OCI-M2 (cell line): Measurements from ENCODE around the gene CFH.
"Not testable (repeated sequence)": the region's sequence is repeated elsewhere in the genome, so short reads cannot be mapped to it uniquely, and the experiment has no call there.

Source experiments
- DNase-seq: peaks from one replicate; lab custom pipeline; 2025; ENCODE audit not compliant: unreplicated experiment; lab: John Stamatoyannopoulos, UW

The CFH gene

DNA sequence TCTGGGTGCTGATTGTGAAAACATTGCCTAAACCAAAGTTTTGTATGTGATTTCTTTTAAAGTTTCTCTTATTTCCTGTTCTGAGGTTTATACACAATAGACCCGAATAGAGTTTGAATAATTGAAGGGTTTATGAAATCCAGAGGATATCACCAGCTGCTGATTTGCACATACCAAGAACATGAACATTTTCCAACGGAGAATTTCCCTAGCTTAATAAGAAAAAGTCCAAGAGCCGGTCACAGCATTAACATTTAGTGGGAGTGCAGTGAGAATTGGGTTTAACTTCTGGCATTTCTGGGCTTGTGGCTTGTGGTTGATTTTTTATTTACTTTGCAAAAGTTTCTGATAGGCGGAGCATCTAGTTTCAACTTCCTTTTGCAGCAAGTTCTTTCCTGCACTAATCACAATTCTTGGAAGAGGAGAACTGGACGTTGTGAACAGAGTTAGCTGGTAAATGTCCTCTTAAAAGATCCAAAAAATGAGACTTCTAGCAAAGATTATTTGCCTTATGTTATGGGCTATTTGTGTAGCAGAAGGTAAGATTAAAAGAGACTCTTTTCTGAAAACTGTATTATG lies at the start of gene CFH:
TSS of gene CFH (plus strand) at position 407 of the 579 bp plus-strand sequence. CDS start at position 482, 75 bp downstream.
- DNase-seq = peak; percentile 12

DNA sequence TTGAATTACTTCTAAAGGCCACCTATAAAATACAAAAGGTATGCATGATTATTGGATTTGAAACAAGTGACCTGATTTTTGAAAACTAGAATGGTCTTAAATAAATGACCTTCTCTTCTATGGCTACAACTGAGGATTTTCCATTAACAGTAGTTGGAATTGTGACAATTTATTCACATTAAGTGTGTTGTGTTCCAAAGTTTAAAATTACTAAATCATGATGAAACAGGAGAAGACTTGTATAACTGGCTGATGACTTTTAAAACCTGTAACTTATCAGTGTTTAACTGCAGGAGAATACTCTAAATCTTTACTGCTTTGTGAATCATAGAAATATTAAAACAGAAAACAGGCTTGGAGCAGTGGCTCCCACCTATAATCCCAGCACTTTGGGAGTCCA lies 48.2 kb upstream of the CFH start:
- no peak for DNase-seq

DNA sequence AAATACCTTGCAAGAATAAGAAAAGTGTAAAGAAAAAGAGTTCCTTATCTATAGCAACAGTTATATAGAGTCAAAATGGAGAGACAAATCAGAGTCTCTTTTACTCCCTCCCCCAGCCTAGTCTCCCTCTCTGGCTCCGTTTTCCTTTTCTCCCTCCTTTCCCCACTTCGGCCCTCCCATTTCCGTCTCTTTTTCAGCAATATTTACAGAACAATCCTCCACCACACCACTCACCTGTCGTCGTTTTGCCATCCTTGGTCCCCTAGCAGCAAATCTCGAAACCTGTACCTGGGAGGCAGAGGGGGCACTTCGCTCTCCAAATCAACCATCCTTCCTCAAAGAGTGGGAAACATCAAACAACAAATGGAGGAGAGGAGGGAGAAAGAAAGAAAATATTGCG lies 43.9 kb upstream of the CFH start:
- DNase-seq = no peak

DNA sequence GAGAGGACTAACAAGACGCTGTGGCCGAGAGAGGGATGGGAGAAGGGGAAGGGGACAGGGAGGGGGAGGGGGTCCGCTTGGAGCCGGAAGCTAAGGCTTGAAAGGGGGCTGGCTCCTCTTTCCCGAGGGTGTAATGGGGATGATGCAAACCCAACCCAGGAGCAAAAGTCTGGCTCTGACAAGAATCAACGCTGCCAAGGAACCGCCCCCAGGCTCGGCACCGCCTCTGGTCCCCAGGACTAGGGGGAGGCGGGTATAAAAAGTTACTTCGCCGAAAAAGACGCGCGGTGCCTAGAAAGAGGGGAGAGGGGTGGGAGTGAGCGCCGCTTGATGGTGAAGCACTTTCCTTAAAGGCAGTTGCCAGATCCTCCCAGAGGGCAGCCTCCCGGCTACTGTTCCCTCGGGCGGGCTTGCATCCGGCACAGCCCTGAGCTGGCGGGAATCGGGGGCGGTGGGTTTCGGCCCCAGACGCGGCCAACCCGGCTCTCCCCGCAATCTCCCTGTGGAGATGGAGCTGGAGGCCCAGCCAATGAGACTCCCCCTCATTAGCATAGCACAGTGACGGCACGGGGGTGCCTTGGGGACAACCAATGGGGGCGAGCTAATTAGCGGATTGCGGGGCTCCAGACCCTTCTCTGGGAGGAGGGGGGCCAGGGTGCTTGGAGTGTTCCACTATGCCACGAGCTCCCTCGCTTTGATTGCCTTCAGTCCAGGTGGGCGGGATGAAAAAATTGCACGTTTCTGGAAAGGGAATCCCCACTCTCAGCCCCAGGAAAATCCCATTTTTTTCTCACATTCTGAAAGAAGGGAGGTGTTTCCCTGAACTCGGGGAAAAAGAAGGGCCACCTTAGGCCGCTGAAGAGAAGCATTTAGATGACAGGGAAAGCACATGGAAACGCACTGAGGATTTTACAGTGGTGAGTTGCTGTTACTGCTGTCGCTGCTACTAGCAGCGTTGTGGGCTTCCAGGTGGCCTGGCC lies 43.2 kb upstream of the CFH start, which contains the start of gene KCNT2:
TSS of gene KCNT2 (minus strand) at position 51 of the 980 bp plus-strand sequence. CDS start 131 bp downstream, outside the sequence.
- DNase-seq = peak; percentile 50

DNA sequence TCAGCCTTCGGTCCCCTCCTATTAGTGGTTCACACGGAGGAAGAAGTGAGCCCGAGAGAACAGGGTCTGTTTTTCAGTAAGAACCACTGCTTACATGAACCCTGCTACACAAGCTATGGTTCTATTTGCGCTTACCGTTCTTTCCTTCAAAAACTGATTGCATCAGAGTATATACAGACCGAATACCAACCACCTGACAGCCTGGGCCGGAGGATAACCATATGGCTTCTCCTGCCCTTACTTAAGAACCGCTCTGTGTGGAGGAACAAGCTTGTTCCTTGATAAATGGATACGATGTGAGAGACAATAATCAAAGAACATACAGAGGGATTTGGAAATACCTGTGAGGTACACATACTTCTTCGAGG lies 42.5 kb upstream of the CFH start:
- no peak for DNase-seq

DNA sequence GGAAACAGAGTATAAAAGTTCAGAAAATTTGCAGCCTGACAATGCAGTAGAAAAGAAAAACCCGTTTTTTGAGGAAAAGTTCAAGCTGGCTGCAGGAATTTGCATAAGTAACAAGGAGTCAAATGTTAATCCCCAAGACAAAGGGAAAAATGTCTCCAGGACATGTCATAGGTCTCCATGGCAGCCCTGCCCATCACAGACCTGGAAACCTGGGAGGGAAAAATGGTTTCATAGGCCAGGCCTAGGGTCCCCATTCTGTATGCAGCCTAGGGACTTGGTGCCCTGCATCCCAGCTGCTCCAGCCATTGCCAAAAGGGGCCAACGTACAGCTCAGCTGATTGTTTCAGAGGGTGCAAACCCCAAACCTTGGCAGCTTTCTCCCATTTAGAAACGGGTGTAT lies 40.0 kb upstream of the CFH start:
- no peak for DNase-seq

DNA sequence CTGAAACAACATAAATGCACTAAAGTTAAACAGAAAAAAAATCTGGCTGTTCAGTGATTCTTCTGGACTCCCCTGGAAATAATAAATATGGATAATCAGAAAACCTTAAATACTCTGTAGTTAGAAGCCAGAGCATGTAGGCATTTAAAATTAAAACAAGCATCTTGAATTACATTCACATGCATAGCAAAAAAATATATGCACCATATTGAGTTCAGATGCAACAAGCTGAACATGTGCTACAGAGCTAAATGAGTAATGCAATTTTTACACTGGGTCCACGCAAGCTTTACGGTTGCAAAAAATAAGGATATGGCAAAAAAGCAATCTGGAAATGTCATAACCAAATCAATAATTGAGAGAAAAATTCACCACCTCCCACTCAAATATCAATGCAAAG lies 32.1 kb upstream of the CFH start:
- DNase-seq = no peak

DNA sequence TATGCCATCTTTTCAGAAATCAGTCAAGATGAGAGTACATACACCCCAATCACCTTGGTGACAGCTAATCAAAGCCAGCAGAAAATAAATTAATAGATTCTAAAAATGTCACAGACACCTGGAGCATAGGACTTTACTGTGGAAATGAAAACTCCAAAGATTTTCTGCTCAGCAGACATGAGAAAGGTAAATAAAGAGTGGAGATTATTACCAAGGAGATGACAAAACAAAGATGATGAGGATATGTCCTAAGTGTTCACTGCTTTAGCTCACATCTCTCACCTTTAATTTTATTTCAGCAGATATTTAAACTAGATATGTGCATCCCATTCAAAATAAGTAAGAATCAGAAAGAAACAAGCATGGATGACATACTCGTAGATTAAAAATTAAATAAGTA lies 28.8 kb upstream of the CFH start:
- no peak for DNase-seq

DNA sequence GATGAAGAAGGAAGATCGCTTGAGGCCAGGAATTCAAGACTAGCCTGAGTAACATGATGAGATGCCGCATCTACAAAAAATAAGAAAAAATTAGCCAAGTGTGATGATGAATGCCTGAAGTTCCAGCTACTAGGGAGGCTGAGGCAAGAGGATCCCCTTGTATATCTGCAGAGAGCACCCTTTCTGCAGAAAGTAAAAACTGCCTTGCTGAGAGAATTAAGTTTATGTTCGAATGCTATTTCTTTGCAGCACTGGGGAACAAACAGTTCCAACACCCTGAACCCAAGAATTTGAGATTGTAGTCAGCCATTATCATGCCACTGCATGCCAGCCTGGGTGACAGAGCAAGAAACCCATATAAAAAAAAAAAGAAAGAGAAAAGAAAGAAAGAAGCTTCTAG lies 23.0 kb upstream of the CFH start:
- DNase-seq = no peak

DNA sequence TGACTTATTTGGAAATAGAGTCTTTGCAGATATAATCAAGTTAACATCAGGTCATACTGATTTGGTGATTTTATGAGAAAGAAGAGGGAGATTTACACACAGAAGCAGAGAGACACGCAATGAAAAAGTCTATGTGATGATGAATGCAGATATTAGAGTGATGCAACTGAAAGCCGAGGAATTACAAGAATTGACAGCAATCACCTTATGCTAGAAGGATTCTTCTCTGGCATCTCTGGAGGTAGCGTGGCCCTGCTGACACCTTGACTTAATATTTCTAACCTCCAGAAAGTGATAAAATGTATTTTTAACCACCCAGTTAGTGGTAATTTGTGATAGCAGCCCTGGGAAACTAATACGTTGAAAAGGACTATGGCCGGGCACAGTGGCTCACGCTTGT lies 14.2 kb upstream of the CFH start:
- DNase-seq = no peak

DNA sequence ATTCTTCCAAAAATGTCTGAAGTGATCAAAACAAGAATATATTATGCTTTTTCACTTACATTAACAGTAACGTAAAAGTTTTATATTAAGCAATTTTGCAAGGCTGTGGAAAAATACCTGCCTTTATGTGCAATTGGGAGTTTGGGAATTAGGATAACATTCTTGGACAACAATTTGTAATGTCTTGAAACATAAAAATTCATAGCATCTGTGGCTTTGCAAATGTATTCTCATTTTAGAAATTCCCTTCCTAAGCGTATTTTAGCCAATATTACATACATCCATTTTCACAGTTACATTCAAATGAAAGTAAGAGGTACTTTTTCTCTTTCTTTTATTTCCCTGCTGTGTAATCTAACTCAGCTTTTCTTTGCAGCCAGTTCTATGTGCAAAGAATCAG lies 13.4 kb upstream of the CFH start:
- DNase-seq = no peak

DNA sequence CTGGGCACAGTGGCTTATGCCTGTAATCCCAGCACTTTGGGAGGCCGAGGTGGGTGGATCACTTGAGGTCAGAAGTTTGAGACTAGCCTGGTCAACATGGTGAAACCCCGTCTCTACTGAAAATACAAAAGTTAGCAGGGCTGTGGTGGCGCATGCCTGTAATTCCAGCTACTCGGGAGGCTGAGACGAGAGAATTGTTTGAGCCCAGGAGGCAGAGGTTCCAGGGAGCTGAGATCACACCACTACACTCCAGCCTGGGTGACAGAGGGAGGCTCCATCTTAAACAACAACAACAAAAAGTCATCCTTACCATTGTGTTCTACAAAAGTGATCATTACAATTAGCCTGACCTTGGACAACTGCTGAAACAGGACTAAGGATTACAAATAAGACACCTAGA lies 12.6 kb upstream of the CFH start:
- DNase-seq = not testable (repeated sequence)

DNA sequence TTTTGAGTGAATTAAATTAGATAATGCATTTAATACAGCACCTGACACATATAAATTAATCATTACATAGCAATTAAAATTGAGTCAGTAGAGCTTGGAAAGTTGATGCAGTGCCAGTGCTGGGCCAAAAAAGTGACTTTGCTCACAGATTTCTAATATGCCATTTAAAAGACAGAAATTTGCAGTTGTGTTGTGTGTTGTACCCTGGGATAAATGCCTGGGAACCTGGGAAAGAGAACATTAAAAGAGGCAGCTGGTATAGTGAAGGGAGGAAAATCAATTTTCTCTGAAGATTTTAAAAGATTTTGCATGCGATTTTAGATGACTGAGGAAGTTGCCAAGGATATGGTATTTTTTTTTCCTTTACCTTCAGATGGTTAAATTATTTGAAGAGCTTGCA lies 10.9 kb upstream of the CFH start:
- DNase-seq = no peak

DNA sequence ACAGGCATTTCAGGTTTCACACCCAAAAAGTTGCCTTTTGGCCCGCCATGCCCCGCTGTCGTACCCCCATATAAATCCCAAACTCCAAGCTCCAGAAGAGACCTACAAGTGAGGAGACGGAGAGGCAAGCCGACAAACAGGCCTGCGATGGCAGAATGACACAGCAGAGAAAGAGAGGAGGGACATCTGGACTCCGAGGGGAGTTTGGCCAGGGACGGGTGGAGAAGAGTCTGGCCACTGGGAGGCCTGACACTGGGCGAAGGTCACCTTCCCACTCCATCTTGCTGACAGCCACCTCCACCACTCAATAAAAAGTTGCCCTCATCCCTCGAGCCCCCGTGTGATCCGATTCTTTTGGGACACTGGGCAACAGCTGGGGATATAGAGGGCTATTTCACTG lies 1.9 kb upstream of the CFH start:
- no peak for DNase-seq

DNA sequence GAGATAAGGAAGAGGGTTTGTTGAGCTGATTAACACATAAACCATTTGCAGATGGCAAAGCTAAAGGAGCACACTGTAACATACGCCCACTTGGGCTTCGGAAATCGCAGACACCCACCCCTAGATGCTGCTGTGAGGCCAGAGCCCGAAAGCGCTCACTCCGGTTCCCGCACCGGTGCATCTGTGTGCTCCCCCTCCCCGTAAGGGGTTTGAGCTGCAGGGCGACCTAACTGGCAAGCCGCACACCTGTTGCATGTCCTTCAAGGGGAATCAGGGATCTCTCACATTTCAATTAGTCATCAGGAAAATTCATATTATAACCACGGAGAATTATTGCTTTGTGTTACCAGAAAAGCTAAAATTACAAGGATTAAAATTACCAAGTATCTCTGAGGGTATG lies 1.4 kb upstream of the CFH start:
- no peak for DNase-seq

DNA sequence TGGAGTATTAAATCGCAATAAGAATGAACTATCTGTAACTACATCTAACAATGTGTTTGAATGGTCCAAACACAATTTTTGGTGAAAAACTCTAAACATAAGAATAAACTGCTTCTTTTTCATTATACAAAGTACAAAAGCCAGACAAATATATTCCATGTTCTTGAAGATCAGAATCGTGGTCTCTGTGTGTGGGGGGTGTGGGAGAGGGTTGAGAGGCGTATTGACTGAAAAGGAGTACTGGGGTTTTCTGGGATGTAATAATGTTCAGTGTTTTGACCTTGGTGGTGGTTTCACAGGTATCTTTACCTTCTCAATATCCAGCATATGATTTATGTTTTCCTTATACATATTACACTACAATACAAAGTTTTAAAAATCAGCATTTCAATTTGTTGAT lies 764 bp upstream of the CFH start:
- DNase-seq = no peak

DNA sequence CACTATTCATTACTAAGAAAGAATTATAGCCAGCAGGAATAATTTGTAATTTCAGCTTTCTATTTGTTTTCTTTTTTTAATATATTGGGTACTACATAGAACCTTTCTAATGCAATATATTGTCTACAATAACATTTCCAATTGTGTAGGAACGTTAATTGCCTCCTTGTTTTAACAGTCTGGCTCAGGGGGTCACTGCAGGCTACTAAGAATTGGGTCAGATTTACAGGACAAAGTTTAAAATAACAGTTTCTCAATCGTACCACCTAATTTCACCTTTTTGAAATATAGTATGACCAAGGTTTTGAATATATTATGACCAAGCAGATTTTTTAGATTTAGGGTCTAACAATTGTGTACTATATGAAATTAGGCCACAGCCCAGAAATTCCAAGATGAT lies 2.4 kb downstream of the CFH start:
- no peak for DNase-seq

DNA sequence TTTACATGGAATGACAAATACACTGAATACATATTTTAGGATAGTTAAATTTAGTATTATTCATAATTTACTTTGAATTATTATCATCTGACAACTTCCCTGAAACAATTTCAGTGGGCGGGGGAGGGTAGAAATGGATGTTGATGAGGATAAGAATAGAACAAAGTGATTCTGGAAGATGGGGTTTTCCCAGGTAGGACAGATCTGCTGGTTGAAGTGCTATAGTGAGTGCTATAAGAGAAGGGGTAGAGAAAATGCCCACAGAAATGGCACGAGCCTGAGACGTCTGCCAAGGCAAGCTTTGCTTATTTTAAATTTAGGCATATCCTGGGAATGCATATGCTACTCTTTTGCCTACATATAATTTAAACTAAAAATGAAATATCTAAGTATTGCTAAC lies 3.2 kb downstream of the CFH start:
- DNase-seq = no peak

DNA sequence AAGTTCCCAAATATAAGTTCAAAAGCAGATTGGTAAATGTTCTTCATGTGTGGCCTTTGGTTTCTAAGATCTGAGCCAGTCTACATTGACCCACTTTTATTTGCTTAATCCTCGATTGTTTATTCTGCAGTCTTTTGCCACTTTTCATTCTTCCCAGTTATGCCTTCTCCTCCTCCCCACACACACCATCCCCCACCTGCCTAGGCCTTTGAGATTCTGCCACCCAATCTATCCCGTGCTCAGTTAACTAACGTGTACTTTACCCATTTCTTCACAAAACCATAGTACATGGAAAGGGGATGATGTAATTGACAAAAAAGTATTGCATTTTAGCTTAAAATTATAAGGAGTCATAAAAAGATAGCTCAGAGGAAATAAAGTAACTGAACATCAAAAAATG lies 3.7 kb downstream of the CFH start:
- no peak for DNase-seq

DNA sequence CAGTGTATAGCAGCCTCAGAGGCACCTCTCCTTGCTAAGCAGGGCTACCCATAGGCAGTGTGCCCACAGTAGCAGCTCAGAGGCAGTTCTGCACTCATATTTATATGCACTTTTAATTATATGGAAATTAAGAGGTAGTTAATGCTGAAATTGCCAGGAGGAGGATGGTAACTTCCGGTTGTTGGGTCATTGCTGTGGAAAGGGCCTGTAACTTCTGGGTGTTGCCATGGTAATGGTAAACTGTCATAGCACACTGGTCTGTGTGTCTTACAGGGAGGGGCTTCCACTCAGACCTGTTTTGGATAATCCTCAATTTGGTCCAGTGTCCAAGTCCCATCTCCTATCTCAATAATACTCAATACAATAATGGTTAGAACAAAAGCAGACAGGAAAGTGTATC lies 7.6 kb downstream of the CFH start:
- DNase-seq = no peak

DNA sequence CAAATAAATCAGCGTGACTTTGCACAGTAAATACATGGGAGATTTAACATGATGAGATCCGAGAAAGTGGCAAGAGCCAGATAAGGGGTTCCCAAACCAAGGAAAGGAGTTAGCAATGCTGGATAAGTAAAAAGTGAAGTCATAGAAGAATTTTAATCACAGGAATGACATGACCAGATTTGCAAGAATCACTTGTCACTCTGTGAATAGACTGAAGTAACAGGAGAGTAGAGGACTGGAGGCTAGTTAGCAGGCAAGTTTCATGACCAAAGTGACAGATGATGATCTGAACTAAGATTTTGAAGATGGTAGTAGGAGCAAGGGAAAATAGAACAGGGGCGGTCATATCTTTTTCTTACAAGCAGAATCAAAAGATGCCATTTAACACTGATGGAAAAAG lies 8.4 kb downstream of the CFH start:
- no peak for DNase-seq

DNA sequence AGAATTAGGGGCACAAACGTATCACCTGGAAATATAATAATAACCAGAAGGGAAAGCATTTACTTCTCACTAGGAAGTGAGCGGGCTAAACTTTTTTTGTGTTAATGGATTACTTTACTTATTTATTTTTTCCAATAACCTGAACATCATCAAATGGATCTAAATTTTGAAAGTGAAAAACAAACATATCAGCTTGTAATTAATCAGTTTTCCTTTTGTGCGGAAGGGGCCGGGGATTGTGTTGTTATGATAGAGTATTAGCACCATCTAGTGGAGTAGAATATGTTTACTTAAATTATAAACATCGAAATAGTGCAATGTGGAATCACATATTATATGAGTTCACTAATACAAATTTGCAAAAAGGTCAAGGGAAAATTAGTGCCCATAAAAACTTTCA lies 9.0 kb downstream of the CFH start:
- no peak for DNase-seq

DNA sequence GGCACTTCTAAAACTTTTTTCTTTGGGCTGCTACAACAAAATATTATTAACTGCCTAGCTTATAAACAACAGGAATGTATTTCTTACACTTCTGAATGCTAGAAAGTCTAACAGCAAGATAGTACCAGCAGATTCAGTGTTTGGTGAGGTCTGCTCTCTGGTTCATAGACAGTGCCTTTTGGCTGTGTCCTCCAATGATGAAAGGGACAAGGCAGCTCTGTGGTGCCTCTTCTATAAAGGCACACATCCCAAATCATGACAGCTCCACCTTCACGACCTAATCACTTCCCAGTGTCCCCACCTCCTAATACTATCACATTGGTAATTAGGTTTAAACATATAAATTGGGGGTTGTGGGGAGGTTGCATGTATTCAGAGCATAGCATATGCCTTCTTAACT lies 9.5 kb downstream of the CFH start:
- no peak for DNase-seq
